GM18873 (cell line): ENCODE data around the gene MSLN.
"Not testable (repeated sequence)": the region's sequence is repeated elsewhere in the genome, so short reads cannot be mapped to it uniquely, and the experiment has no call there.

Experiments used
- ATAC-seq: cut with Tn5 transposase; IDR thresholded peaks from one replicate; pipeline ENCODE4 v1.9.1; 2021; ENCODE audit warnings: mild to moderate bottlenecking, moderate library complexity, moderate number of reproducible peaks; ENCODE audit not compliant: unreplicated experiment, low FRiP score

Gene MSLN

DNA sequence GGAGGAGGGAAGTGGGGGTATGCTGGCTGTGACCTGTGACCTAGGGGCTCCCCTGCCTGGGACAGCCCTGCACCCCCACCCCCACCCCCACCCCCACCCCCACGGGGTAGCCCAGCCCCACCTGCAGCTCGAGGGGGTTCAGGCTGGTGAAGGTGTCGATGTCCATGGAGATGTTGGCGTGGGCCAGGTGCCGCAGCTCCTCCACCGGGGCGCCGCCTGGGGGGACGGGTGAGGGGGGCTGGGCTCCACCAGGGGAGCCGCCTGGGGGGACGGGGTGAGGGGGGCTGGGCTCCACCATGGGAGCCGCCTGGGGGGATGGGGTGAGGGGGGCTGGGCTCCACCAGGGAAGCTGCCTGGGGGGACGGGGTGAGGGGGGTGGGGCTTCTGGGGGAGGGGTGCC lies 9.9 kb downstream of the MSLN start:
- no peak for ATAC-seq

DNA sequence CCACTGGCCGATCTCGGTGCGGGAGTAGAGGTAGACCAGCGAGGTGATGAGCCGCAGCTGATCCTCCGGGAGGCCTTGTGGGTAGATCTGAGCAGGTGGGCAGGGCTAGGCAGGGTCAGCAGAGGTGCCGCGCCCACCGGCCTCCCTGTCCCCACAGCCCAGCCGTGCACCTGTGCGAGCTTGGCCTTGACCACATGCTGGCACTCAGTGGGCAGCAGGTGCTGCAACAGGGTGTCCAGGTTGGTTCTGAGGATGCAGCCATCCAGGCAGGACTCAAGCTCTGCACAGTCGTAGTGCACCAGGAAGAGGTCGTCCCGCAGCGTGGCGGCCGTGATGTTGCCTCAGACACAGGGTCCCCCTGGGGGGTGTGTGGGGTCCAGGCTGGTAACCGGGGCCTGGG lies 12.4 kb downstream of the MSLN start:
- ATAC-seq: no peak

DNA sequence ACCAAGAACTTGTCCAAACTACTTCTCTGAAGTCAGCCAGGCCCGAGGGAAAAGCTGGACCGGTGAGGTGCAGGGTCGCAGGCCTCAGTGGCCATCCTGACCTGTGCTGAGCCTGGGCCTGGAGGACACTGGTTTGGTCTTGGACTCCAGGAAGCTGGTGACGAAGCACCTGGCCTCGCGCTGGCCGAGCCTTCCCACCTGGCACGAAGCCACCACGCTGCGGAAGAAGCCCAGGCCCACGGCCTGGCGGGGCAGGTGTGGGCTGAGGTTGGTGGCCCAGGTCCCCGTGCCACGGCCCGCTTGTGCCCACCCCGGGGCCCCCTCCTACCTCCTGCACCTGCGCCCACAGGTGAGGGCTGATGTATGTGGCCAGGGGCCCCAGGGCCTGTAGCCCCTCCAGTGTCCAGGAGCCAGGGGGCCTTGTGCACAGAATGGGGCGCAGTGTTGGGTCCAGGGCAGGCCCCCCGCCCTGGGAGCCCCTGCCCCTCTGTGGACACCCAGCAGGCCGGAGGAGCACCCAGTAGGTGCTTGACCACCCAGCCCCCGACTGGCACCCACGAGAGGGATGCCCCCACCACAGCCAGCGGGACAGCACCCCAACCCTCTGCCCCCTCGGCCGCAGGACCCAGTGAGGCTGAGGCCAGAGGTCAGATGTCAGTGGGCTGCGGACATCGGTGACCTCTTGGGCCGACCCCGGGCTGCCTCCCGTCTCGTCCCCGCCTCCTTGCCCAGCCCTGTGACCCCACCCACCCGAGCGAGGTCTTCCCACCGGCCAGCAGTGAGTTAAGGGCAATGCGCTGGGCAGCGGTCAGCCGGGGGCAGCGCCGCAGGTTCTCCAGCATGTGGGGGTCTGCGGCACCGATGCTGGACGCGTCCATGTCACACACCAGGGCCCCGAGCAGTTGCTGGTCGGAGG lies 13.8 kb downstream of the MSLN start:
- ATAC-seq: no peak

DNA sequence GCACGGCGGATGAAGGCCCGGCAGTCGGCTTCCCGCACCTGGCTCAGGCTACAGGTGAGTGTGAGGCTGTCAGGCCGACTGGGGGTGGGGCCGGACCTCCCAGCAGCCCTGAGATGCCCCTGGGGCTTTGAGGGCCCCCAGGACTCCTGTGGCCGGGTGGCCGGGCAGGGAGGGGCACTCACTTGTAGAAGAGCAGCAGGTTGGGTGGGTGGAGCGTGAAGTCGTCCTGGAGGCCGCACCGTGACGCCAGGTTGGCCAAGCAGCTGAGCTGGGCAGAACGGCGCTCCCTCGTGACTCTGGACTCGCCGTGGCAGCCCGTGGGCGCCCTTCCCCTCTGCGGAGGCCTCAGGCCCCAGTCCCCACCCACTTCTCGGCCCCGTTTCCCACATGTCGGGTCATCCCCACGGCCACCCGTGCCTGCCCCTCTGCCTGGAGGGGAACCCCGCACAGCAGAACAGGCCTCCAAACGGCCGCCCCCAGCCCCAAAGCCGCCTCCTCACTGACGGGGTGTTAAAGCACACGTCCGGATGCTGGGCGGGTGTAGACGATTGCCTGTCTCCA lies 14.8 kb downstream of the MSLN start:
- no peak for ATAC-seq

DNA sequence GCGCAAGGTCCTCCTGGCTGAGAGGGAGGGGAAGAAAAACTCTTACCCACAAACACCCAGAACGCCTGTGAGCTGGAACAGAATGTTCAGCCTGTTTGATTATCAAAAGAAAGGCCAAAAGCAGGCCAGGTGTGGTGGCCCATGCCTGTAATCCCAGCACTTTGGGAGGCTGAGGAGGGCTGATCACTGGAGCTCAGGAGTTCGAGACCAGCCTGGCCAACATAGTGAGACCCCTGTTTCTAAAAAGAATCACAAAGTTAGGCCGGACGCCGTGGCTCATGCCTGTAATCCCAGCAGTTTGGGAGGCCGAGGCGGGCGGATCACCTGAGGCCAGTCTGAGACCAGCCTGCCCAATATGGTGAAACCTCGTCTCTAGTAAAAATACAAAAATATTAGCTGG lies 15.8 kb downstream of the MSLN start:
- ATAC-seq: not testable (repeated sequence)

DNA sequence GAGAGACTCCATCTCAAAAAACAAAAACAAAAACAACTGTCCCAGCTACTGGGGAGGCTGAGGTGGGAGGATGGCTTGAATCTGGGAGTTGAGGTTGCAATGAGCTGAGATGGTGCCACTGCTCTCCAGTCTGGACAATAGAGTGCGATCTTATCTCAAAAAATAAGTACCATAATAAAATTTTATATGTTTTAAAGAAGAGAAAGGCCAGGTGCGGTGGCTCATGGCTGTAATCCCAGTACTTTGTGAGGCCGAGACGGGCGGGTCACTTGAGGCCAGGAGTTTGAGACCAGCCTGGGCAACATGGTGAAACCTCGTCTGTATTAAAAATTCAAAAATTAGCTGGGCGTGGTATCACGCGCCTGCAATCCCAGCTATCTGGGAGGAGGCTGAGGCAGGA lies 16.3 kb downstream of the MSLN start:
- no peak for ATAC-seq

DNA sequence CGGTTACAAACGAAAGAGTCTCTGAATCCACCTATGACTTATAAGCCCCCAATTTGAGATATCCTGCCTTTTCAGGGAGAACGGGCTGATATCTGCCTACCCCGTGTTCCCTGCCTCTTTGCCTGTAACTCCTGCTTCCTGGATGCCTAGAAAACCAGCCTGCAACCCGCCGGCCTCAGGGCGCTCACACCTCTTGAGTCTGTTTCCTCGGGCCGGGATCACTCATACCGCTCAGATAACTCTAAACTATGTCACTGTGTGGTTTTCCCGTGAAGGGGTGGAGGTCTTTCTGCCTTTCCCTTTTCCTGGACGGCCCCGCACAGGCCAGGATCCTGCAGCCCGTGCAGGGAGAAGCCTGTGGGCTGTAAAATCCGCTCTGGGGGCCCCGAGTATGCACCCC lies 17.3 kb downstream of the MSLN start:
- no peak for ATAC-seq

DNA sequence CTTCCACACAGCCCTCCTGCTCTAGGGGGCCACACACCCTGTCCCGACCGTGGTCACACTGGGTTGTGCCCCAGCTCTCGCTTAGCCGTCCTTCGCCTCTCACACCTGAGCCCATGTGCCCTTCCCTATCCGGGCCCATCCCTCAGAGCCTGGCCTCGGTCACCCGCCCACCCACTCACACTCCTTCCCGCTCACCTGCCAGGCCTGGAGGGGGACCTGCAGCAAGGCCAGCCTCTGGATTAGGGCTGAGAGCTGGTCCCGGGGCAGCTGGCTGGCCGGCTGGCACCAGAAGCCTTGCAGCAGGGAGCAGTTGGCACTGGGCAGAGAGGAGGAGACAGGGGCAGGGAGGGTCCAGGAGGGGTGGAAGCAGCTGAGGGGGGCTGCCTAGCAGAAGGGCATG lies 17.9 kb downstream of the MSLN start:
- no peak for ATAC-seq

DNA sequence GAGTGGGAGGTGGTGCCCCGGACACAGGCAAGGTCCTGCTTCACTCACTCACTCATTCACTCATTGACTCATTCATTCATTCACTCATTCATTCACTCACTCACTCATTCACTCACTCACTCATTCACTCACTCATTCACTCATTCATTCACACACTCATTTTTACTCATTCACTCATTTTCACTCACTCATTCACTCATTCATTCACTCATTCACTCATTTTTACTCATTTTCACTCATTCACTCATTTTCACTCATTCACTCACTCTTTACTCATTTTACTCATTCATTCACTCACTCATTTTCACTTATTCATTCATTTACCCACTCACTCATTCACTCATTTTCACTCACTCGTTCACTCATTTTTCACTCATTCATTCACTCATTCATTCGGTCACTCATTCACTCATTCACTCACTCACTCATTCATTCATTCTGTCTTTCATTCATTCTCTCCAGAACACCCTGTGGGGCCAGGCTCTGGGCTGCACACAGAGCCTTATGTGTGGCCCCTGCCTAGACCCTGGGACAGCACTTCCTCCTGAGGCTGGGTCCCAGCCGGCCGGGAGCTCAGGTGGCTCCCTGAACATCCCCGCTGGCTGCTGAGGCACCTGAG lies 18.5 kb downstream of the MSLN start:
- no peak for ATAC-seq

DNA sequence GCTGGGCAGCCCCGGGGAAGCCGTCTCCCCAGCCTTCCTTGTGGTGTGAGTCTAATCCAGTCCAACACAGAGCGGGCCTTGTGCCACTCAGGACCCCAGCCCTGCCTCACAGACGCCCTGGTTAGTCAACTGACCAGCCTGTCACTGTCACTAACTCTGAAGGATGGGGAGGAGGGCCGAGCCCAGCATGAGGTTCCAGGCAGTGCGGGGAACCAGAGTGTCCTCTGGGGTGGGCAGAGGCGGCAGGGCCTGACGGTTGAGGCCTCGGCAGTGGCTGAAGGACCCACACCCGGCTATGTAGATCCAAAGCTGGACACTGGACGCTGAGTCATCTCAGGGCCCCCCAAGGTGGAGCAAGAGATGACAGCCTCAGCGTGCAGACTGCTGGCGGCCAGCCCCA lies 19.0 kb downstream of the MSLN start:
- no peak for ATAC-seq

DNA sequence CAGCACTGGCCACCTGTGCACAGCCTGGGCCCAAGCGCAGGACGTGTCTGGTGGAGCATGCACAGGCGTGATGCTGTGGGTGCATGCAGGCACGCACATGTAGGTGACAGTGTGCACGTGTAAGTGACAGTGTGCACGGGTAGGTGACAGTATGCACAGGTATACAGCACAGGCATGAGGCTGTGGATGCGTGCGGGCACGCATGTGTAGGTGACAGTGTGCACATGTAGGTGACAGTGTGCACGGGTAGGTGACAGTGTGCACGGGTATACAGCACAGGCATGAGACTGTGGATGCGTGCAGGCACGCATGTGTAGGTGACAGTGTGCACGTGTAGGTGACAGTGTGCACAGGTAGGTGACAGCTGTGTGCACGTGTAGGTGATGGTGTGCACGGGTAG lies 19.8 kb downstream of the MSLN start:
- ATAC-seq: no peak

DNA sequence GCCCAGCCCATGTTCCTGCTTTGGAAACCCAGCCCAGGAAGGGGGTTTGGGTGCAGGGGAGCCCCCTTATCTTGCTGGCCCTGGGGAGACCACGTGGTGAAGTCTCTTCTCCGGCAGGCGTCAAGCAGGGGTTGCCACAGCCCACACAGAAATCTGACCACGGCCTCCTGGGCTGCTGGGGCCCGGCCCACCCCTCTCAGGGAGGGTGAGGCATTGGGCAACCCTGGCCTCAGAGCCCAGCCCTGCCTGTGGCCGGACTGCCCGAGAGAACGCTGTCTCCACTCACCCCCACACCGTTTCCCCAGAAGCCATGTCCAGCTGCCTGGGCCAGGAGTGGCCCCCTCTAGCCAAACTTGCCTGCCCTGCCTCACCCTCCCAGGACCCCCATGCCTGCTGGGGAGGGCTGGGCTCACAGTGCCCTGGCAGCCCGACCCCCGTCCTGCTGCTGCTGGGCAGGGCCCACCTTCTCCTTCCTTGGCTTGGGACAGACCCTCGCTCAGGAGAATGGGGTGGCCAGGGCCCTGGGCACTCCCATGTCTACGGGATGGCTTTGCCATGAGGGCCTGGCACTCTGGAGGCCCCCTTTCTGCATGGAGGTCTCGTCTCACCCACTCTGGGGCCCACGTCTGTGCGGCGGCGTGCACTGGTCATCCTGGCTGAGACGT lies 20.9 kb downstream of the MSLN start:
- ATAC-seq: no peak

DNA sequence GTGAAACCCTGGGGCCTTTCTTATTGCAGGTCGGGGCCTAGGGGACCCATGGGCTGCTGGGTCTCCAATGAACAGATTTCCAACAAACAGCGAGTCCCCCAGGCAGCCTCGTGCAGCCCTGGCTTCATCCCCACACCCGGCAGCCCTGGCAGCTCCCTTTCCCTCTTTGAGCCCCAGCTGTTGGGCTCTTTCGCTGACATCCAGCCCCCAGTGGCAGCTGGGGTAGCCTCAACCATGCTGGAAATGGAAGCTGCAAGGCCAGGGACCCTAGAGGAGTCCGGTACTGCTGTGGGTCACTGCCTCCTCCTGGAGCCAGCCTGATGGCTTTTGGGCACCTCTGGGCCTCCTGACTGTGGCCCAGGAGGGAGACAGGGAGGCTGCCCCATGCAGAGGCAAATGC lies 21.7 kb downstream of the MSLN start:
- no peak for ATAC-seq

DNA sequence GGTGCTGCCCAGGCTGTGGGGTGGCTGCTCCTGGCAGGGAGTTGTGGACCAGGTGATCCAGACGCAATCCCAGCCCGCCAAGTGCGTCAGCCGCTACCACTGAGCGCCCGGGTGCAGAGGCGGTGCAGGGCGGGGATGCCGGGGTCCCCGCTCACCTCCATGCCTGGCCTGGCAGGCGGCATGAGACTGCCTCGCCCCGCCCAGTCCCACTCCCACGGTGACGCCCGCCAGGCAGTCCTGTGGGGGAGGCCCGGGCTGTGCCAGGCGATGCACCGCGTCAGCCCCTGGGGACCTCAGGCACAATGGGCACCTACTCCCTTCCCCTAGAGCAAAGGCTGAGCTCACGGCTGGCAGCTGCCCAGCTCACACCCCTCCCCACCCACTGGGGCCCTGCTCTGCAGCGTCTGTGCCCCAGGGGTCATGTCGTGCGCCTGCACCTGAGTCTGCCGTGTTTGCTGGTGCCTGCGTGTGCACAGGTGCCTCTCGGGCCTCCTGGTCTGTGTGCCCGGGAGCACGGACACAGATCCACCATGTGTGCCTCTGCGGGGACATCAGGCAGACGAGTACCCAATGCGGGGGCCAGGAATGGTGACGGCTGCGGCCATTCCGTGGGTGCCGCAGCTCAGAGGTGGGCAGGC lies 22.4 kb downstream of the MSLN start:
- ATAC-seq: no peak

DNA sequence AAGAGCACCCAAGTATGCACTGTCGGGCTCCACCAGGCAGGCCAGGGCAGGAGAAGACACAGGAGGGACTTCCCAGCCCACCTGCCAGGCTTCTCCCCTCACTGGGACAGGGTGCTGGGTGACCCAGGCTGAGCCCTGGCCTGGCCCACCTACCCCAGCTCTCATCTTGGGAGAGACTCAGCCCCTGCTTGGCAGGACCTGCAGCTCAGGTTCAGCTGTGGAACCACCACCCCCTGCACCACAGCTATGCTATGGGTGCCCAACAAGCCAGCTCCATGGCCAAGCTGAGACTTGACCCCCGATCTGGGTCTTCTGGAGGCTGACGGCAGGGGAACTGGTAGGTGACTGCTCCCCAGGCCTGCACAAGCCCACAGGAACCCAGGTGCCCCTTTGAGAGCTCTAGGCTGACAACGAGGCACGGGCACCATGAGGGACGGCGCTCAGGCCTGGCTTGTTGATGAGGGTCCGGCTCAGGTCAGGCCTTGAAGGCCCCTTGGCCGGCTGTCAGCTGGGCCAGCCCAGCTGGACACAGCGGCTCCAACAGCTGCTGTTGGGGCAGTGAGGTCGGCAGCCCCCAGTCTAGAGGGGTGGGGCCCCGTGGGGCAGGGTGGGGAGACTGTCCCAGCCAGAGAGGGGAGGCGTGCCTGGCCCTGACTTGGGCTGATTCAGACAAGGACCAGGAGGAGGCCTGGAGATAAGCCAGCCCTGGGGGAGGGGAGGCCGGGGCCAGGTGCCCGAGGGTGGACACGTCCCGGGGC lies 23.0 kb downstream of the MSLN start:
- ATAC-seq: no peak

DNA sequence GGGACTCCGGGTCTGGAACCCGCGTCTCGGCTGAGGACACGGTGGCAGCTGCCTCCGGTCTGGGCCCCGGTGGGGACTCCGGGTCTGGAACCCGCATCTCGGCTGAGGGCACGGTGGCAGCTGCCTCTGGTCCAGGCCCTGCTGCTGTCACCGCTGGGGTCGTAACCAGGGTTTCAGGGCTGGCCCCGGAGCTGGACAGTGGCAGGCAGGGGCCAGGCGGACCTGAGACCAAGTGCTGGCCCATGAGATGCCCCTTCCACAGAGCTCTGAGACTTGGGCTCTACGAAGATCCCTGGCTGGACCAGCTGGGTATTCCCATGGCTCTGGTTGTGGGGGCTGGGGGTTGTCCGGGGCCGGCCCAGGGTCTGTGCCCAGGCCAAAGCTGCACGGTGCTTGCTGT lies 23.9 kb downstream of the MSLN start:
- no peak for ATAC-seq

DNA sequence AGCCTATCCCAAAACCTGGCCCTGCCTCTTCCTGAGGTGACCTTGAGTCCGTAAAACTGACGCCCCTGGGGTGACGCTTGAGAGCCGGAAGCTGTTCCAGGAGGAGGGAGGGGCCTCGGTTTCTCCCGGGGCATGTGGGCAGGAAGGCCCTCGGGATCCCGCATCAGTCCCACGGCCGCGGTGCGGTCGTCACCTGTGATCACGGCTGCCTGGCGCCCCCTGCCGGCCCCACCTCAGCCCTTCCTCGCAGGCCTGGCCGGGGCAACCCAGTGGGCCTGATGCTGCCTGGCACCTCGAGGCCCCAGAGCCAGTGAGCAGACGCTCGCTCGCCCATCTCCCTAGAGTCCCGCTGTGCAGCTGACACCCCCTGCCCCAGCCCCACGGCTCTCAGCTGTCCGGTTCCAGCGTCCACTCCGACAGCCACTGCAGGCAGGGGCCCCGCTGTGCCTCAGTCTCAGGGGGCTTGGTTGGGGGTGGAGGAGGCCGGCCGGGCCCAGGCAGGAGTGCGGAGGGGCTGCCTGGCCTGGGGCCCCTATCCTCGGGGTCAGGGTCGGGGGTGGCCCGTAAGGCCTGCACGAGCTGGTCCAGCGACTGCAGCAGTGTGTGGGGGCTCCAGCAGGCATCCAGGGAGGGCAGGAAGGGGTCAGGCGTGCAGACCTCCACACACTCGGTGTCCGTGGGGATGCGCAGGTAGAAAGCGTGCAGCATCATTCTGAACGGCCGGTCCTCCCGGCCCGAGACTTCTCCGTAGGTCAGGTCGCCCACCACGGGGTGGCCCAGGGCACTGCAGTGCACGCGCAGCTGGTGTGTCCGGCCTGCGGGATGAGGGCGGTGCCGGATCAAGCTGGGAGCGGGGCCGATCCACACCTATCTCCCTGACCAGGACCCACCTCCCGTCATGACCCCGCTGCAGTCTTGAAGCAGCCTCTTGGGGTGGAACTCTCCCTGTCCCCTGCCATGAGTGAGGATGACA lies 25.3 kb downstream of the MSLN start:
- no peak for ATAC-seq

DNA sequence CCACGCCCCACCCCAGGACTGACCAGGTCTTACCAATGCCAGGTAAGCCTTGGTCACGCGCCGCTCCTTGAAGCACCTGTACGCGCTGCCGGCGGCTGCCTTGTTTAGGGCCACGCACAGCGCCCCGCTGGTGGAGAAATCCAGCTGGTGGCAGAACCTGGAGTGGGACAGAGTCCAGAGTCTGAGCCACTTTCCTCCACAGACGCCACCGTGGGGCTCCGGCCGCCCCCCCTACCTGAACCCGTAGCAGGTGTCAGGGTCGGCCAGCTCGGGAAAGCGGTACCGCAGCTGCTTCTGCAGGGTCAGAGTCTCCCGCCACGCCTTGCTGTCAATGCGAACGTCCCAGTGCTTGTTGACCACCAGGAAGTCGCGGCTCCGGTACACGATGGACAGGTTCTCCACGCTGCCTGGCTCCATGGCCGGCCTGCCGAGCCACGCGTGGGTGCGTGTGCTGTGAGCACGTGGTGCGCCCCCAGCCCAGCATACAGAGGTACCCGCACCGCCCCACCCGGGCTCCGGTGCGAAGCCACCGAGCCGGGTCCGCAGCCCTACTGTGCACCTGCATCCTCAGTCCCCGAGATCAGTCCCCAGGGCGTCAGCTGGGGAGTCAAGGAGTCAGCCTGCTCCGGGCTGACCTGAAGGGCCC lies 26.9 kb downstream of the MSLN start:
- no peak for ATAC-seq
